NCI-H345 treated with DMSO at 0.1 percent for 48 hours (cell line): ENCODE measurements around the gene ACKR3.

ENCODE experiments used
- DNase-seq: peaks from one replicate; lab custom pipeline; 2025; ENCODE audit not compliant: unreplicated experiment; lab: John Stamatoyannopoulos, UW

Gene ACKR3

DNA sequence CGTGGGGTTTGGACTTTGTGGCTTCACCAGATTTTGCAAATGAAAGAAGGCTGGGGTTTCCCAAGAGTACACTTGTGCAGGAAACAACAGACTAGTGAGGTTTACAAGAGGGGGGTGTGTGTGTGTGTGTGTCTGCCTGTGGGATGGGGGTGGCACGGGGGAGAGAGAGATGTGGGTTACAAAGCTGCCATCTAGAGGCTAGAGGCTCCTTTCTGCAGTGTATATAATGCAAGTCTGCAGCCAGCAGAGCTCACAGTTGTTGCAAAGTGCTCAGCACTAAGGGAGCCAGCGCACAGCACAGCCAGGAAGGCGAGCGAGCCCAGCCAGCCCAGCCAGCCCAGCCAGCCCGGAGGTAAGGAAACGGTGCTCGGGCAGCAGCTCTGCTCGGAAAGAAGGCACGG lies at the start of gene ACKR3:
Gene ACKR3 (plus strand): TSS at position 253 of the 401 bp plus-strand sequence. CDS start 10,641 bp downstream, outside the sequence.
- peak; percentile 38 for DNase-seq

GRCh38 chr2:236521556-236521955 lies 48.1 kb upstream of the ACKR3 start:
- no peak for DNase-seq

DNA sequence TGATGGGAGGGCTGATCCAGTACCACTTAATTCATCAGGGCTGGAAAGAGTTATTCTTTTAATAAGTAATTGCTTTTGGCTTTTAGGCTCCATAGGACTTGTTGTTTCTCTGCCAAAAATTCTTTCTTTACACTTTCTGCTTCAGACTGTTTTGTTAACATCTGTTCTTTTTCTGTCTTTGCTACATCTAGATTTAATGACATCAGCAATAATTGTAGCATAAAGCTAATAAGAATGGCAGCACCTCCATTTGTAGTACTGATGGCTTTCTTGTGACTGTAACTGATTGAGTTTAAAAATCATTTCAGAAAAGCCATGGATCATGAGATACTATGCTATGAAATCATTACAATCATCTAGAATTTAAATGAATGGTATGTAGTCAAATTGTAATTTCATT lies 46.4 kb upstream of the ACKR3 start:
- no peak for DNase-seq

DNA sequence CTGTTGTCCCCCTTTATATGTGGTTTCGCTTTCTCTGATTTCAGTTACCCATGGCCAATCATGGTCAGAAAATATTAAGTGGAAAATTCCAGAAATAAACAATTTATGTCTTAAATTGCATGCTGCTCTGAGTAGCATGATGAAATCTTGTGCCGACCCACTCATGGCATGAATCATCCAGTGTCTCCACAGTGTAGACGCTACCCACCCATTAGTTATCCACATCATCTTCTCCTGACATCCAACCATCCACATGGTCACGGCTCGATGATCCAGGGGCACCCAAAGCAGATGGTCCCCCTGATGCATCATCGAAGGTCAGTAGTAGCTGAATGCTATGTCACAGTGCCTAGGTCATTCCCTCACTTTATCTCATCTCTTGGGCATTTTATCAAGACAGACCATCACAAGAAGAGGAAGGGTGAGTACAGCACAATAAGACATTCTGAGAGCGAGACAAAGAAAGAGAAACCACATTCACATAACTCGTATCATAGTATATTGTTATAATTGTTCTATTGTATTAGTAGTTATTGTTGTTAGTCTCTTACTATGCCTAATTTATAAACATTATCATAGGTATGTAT lies 44.1 kb upstream of the ACKR3 start:
- DNase-seq, result no peak

- no peak for DNase-seq
Measured at GRCh38 chr2:236526455-236527158, 43.0 kb upstream of the ACKR3 start.

- no peak for DNase-seq
Measured at GRCh38 chr2:236527159-236527630, 42.4 kb upstream of the ACKR3 start.

DNA sequence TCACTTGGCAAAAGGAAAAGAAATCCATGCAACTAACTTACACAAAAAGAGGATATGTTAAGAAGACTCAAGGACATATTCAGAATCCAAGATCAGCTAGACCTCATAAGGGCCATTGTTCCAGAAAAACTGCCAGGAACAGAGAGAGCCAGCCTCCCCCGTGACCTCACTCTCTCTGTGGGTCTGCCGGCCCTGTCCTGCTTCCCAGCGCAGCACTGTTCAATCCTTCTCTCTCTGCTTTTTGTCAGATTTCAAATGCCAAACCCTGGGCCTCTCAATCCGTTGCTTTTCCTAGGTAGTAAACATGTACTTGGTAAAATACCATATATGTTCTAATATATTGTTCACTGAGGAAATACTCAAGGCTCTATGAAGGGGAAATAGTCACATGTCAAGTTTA lies 40.0 kb upstream of the ACKR3 start:
- DNase-seq, result no peak

- no peak for DNase-seq
Measured at GRCh38 chr2:236530512-236530911, 39.1 kb upstream of the ACKR3 start.

- DNase-seq, result no peak
Measured at GRCh38 chr2:236531195-236531594, 38.4 kb upstream of the ACKR3 start.

DNA sequence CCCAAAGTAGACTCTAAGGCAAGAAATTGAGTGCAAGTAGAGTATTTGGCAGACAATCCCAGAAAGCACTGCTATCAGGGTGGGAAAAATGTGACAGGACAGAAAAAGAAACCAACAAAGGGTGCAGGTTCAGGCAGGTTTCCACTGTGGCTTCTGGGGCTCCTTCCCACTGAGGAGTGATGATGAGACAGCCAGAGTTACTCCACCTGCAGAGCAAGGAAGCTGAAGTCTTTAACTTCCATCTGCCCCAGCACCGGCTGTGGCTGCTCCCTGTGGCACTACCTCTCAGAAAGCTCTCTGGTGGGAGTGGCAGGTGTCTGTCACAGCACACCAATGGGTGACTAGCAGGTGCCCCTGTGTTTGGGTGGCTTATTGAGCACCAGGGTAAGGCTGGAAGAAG lies 37.6 kb upstream of the ACKR3 start:
- no peak for DNase-seq

DNA sequence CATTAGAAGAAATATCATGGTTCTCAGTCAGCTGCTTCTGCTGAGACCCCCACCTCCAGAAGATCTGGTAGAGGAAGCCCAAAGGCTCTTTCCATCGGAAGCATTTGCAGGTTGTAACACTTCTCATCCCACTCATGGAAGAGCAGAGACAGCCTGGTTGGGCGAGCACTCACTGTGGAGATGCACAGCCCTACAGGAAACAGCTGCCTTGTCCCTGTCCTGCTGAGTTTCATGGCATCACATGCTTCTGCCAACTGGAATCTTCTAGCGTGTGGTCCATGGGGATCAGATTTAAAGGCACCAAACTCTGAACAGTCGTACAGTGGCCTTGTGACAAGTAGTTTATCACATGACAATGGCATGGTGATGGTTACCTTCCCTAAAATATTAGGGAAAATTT lies 36.3 kb upstream of the ACKR3 start:
- no peak for DNase-seq

DNA sequence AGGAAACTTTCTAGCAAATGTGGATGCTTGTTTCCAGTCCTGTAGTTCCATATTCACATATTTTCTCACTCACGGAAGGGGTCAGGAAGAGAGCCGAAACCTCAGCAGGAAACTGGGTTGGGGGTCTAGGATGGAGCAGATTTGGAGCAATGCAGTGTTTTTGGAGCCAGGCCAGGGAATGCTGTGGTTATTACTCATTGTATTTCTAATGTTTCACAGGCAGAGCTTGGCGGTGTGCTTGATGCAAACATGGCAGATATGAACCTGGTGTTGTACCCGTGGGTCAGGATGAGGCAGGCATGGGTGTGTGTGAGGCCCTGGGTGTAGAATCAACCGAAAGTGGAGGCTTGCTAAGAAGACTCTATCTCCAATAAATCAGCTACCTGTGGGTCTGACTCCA lies 34.6 kb upstream of the ACKR3 start:
- no peak for DNase-seq

GRCh38 chr2:236536727-236537398 lies 32.8 kb upstream of the ACKR3 start:
- DNase-seq, result no peak

DNA sequence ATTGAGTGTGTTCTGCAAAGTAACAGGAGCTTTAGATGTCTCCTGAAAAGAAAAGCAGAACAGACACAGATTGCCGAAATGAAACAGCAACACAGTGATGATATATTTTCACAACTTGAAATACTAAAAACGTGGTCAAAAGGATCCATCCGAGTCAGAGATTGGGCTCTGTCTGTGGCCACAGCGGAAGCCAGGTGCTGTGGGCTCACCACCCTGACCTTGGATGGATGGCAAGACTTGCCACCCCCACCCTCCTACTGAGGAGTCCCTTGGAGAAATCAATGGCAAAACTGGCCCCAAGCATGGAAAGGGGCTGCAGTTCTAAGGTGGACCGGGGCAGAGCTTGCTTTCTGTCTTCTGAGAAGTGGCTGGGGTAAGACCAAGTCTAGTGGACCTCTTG lies 31.4 kb upstream of the ACKR3 start:
- DNase-seq, result no peak

GRCh38 chr2:236541008-236541562 lies 28.5 kb upstream of the ACKR3 start:
- DNase-seq, result no peak

GRCh38 chr2:236544362-236544761 lies 25.3 kb upstream of the ACKR3 start:
- DNase-seq, result no peak

GRCh38 chr2:236545248-236545658 lies 24.4 kb upstream of the ACKR3 start:
- DNase-seq, result no peak

DNA sequence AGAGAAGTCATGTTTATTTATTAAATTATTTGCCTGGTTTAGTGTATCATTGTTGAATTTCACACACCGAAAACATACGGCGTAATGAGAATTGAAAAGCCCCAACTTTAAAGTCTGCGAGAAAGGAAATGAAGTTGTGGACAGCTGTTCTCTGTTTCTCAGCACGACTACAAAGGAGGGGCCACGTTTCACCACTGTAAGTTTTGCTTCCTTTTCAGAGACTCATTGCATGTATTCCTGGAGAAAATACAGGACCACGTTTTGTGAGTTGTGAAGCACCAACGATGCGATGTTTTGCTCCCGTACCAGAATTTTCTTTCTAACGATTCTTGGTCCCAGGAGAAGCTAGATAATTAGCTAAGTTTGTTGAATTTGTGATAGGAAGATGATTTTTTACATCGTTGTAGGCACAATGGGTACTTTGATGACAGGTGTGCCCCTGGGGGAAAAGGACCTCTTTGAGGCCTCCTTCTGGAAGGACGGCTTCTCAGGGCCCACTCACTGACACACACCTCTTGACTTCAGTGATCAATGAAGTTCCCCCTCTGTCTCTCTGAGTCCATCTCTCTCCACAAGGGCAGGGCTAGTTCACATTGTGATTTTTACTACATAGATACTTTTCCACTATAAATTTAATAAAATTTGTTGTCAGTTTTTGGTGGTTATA lies 23.7 kb upstream of the ACKR3 start:
- DNase-seq, result no peak

DNA sequence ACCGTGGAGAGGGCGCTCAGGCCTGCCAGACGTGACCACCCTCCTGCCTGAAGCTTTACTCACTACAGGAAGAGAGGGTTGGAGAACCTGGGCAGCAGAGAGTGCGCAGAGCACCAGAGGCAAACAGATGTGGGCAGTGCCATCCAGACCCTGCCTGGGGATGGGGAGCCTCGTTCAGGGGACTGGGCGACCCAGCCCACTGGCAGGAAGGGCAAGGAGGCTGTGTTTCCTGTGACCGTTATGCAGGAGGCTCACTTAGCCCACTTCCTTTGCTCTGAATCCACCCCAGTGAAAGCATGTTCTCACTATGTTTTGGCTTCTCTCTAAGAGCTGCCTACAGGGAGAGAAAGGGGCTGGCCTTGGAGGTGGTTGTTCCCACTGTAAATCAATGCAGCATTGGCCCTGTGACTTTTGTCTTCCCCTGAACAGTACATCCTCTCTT lies 23.0 kb upstream of the ACKR3 start:
- no peak for DNase-seq

- DNase-seq, result no peak
Measured at GRCh38 chr2:236547725-236548124, 21.9 kb upstream of the ACKR3 start.

- DNase-seq, result no peak
Measured at GRCh38 chr2:236548179-236548921, 21.3 kb upstream of the ACKR3 start.
